HG02884 (cell line): ENCODE measurements around the gene PDE3A.

ENCODE experiments used
- ATAC-seq: cut with Tn5 transposase; IDR thresholded peaks from one replicate; pipeline ENCODE4 v1.9.1; 2021; ENCODE audit warnings: mild to moderate bottlenecking, moderate library complexity; ENCODE audit not compliant: unreplicated experiment

PDE3A gene

DNA sequence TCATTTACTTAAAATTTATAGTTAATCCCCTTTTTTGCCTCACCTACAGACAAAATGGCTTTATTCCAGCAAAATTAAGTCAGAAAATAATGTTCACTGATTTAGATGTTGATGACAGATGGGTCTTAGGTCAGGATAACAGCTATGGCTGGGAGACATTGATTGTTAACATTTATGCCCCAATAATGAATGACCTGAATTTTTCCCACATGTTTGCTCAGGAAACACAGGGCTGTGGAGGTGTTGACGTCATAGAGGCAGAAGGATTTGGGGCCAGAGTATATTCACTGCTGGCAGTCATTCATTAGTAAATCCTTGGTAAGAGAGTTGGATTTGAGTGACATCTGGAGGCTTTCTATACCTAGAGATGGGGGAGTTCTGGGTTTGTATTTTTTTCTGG lies 121.3 kb downstream of the PDE3A start:
- no peak for ATAC-seq

DNA sequence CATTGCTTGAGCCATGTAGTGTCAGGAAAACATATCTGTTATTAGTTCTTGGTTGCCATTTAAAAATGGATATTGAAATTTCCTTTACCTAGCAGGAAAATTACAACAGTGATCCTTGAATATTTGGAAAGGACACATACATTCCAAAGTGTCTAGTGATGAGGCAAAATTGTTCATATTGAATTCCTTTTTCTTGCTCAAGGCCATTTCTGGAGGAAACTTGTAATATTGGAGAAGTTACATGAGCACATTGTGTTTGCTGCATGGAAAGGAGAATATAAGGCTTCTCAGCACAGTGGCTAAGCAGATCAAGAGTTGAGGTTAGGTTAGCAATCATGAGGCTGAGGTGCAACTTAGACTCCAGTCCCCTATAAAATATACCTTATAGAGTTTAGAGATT lies 121.9 kb downstream of the PDE3A start:
- ATAC-seq = no peak

DNA sequence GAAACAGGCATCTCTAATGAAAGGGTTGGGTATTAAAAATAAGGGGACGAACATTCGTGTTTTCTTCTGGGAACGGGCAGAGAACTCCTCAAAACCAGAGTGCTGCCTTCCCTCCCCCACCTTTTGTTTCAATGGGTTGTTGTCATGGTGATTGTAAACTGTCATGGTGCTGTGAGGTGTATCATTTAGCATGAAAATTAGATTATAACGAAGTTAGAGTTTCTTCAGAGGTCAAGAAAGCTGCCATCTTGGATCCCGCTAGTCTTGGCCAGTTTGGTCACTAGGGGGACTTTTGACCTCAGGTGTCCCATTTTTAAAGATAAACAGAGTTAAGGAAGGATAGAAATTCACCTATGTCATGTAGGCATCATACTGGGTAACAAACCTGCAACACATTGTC lies 123.0 kb downstream of the PDE3A start:
- no peak for ATAC-seq

DNA sequence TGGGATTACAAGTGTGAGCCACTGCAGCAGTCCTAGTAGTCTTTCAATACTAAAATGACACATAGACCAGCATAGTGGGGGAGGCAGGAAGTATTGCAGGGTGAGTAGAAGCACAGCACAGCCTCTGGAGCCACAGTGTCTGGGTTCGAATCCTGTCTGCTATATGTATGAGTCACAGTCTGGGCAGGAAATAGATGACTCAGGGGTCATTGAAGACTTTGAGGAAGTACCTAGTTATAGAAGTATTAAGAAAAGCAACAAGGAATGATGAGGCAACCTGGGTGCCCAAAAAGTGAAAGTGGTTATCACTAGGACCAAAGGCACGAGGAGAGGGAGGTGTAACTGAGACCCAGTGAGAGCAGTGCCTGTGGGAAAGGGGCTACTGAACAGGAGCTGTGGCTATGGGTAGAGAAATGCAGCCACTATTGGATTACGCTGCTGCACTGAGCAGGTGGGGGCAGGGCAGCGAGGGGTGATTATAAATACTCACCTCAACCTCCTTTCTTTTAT lies 124.0 kb downstream of the PDE3A start:
- ATAC-seq = no peak

DNA sequence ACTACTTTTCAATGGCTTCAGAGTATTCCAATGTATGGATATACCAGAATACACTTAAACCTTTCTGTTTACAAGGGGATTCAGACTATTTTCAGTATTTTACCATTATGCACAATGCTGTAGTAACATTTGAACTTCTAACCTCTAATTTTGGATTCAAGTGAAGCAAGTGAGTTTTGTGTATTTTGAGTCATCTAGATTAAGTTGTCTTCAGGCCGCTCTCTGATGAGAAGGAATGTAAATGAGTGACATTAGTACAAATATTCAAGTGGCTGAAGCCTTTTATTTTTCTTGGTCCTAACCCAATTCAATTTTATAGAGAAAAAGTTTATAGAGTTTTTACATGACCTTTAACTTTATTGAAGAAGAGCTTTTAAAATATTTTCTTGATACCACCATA lies 125.6 kb downstream of the PDE3A start:
- ATAC-seq = no peak

DNA sequence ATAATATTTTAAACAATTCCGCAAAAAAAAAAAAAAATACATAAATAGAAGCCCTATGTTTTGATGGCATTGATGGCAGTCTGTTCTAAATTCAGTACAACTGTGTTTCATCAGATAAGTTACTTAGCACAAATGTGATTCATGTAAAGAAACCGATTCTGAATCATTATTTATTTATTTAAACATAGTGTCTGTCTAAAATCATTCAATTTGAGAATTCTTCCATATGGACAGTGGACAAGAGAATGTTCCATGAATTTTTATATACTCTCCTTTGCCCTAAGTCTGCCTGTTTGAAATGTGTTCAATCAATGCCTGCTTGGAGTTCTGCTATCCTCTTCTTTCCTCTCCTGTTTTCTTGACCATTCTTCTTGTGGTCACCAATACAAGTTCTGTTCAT lies 126.5 kb downstream of the PDE3A start:
- no peak for ATAC-seq

DNA sequence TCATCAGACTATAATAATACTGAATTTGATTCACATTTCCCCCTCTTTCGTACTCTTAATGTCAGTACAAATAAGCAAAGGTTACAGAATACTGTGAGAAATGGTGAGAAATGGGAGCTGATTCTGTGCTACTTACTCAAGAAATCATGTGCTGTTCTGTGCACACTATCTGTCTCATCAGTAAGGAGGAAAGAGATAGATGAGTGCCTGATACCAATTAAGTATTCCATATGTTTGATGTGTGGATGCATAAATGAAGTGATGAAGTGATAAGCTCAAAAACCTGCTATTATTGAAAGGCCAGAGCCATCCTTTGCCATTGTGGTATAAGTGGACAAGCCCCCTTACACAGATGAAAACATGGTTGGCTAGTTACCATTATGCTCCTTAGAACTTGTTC lies 127.7 kb downstream of the PDE3A start:
- ATAC-seq = no peak

DNA sequence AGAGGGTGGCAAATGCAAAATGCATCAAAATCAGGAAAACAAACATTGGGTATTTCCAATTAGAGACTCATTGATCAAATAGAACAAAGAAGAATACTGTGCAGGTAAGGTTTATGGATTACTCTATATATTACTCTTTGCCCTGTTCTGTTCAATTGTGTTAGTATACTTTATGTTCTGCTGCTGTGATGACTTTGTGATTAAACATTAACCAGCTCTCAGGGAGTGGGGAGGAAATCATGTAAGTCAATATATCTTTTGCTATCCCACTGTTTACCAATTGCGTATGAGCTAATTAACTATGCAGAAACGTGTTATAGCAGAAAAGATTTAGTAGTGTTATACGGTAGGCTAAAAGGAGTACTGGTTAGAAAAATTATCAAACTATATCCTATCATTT lies 129.4 kb downstream of the PDE3A start:
- ATAC-seq = no peak

DNA sequence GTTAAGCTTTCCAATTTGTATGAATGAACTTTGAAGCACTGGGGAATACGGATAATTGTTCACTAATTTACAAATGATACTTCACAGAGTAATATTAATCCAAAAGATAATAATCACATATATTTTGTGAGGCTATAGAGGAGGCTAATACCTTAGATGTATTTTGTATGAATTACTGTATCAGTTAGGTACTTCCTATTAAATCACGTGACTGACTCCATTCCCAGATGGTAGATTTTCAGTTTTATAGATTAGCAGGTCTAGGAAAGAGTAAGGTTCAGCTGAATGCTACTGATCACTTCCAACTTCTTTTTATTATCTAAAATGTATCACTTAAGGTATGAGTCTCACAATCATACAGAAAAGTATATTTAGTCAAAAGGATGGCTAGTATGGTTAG lies 133.6 kb downstream of the PDE3A start:
- ATAC-seq = no peak

DNA sequence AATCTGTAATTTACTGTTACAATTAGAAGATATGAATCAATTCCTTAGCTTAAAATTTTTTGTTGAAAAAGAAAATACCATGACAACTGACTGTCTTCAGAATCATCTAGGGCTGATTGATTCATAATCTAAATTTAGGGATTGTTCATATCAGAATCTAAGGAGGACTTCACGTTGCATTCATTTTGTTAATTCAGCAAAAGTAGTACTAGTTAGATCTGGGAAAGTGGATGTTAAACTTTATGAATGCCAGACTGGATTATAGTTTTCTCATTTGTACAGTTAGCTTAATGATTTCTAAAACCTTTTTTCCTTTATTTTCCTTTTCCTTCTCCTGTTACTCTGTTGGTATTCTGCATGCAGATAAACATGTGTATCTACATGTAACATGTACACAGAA lies 135.5 kb downstream of the PDE3A start:
- ATAC-seq = no peak

DNA sequence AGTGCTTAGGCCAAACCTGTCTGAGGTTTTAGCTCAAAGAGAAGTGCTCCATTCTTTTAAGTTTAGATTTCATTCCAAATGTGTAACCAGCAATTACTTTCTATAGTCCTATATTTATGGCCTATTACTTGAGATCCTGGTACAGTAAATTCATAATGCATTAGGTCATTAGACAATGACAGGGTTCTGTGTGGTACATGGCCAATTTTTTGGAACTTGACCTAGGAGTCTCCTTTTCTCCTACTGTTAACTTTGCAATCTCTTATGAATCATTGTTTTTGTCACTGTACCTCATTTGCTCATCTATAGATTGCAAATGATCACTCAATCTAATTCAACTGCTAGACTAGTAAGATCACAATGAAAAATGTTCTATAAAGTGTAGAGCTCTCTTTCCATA lies 136.7 kb downstream of the PDE3A start:
- no peak for ATAC-seq

DNA sequence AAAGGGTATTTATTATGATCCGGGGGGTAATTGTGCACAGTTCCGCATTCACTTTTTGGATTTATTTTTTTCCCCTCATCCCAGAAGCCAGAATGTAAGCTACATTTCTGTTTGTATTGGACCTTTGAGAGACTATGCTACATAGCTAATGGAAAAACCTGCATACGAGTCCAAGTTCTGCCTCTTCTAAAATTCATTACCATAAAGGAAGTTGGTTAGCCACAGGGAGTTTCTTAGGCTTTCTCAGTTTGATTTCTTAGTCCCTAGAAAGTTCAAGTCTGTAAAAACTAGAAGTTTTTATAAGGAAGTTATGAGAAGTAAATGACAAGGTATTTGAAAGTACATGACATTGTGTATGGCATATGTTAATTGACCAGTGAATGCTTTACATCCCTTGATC lies 138.7 kb downstream of the PDE3A start:
- ATAC-seq = no peak

DNA sequence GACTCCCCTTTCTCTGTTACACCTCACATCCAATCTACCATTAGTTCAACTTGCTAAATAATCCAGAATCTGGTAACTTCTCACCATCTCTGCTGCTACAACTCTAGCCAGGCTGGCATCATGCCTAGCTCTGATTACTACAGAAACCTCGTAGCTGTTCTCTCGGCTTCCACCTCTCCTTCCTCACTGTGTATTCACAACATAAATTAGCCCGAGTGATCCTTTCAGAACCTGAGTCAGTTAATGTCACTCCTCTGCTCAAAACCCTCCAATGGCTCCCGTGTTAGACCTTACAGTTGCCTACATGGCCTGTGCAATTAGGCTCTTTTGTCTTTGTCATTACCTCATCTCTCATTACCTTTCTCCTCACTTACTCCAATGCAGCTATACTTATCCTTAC lies 139.4 kb downstream of the PDE3A start:
- no peak for ATAC-seq

DNA sequence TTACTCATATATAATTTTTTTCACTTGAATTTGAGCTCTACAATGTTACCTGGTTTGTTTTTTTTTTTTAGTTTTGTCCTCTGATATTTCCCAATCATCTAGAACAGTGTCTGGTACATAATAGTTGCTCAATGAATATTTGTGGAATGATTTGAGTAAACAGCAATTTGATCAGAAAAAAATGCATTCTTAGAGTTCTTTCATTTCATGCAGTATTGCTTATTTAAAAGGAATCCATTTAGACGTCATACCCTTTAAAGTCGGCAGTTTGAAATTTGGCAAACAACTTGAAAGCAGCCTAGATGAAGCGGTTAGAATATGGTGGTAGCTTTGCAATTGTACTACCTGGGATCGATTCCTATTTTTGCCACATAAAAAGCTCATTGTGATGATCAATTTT lies 140.0 kb downstream of the PDE3A start:
- ATAC-seq = no peak

DNA sequence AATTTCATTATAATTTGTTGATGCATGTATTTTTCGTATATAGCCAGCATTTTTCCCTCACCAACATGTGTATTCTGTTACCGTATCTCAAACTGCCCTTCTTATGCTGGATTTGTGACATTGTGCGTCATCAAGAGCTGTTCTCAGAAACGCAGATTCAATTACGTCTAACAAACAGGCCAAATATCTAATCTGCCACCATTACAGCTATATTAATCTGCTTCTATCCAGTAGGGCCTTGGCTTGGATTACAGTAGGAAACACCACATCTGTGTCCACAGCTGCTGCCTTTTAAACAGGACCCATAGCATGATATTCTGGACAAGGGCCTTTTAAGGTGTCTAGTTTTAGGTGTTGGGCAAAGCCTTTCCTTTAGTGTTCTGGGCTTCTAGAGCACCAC lies 140.6 kb downstream of the PDE3A start:
- ATAC-seq = no peak

DNA sequence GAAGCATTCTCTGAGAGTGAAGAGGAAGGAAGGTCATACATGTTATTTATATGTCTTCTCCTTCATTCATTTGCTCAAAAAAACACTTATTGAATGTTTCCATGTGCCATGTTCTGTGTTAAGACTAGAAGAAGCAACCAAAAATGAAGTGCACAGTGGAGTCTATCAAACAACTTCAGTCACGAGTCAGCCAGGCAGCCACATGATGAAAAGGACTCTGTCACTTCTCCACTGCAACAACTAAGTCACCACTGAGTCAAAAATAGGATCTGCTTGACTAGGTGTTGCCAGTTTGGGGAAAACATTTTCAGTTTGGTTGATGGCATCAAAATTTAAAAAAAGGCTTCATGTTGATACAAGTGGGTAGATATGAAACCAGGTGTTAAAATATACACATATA lies 142.5 kb downstream of the PDE3A start:
- no peak for ATAC-seq

DNA sequence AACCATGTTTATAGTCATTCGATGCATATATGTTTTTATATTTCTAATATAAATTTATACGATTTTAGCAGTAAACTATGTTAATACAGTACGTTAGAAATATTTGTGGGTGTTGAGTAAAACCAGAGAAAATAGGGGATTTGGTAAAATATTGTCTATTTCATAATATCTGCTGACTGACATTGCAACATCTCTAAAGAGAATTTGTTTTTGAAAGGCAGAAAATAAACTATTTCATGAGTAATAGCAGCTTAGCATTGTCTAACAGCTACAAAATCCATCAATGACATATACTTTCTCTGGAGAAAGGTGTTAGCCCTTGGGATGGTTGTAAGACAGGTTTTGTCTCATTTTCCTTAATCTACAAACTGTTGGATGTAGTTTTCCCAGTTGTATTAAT lies 144.9 kb downstream of the PDE3A start:
- ATAC-seq = no peak

DNA sequence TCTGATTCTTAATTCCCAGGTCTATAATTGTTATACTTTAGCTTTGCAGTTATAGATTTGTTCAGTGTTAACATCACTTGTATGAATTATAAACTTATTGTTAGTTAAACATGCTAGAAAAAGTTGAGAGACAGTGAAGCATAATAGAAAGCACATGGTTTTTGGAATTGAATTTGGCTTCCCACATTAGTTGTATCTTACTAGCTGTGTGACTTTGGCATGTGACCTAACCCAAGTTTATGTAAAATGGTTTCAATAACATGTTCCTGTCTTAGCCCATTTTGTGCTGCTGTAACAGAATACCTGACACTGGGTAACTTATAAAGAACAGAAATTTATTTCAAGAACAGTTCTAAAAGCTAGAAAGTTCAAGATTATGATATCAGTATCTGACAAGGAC lies 146.3 kb downstream of the PDE3A start:
- ATAC-seq = no peak

DNA sequence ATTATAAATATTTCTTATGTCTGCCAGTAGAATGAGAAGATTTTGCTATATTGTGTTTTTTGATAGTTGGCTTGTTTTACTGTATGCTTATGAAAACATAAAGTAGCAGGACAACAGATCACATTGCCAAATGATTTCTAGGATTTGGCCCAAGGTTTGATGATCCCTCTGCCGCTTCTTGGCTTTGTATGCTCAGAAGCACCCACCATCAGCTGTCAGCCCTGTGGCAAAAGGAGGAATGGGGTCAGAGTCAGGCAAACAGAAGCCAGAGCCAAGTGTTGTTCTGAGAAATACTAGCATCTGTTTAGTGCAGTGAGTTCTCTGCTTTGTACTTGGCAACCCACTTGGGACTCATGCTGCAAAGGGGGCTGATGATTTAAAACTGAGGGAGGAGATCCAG lies 152.2 kb downstream of the PDE3A start:
- ATAC-seq = no peak

DNA sequence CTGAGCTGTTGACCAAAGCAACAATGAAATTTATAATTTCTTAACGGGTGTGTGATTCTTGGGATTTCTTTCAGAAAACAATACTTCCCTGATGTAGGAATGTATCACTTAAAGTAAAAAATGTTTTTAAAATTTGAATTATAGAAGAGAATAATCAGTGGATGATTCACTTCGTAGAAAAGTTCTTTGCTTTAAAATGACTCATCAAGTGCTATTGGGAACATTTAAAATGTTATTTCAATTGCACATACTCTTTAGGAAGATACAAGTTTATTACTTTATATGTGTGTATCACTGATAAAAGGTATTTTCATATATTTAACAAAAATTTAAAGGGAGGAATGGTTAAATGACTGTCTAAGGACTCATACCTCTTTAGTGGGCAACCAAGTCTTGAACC lies 155.3 kb downstream of the PDE3A start:
- no peak for ATAC-seq

DNA sequence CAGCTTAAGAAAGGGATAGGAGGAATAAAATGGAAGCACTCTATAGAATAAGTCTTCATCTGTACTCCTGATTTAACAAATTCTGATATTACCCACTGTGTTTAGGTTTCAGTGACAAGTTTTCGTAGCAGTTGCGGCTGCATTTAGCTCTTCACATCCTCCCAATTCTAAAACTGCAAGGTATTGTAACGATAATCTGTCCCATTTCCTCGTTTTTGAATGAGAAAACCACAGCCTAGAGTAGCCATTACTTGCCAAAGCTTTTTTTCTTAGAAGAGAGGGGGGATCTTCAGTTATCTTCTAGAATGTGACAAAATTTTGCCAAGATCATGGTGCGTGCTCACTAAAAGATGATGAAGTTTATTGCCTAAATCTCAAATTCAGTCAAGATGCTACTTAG lies 155.8 kb downstream of the PDE3A start:
- no peak for ATAC-seq

DNA sequence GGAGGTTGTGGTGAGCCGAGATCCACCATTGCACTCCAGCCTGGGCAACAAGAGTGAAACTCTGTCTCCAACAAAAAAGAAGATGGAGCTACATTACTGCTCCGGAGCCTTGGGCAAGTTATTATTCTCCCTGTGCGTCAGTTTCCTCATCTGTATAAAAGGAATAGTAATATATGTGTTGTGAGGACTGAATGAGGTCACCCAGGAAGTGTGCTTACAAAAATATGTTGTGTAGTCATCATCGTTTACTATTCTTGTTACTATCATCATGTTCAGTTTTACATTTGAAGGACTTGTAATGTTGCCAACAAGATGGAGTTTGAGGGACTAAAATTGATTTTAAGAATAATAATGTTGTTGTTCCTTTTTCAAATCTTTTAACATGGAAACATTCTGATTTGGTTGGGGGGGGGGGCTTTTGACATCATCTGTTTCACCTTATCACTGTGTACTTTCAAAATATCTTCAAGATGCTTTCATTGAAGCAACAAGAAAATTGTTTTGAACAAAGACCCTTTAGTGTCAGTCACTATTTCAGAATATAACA lies 156.8 kb downstream of the PDE3A start:
- no peak for ATAC-seq

DNA sequence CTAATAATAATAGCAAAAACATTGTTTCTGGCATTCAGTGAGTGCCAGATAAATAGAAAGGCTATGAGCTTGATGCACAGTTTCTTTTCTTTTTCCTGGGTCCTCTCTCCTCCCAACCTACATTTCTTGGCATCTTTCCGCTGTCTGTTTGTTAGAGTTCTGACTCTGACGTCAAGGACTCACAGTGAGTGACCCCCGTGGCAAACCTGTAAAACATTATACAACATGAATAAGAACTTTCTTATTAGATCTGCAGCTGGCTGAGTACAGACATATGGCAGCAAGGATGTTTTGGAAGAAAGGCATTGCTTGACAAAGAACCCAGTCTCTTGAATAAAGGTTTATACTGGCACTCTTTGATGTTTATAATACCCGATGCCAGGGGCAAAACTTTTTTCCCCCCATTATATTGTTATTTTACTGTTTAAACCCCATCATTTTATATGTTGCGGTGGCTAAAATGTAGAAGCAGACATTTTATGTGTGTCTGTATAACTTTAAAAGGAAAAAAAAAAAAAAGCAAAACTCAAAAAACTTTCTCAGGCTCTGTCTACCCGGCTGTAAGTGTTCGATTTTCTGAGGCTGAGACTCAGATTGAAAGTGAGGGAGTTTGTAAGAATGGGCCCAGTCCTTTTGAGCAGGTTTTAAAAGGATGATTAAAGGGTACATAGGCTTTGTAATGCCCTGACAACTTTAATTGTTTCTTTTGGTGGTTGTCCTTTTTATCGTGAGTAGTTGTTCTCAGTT lies 159.3 kb downstream of the PDE3A start:
- ATAC-seq = no peak
